HL-60 (cell line): ENCODE data around the gene NACC2.

Experiments
- CTCF ChIP-seq: IDR thresholded peaks from one replicate; pipeline ENCODE4 v1.5.1; 2011; ENCODE audit warnings: low read length, control low read depth, inconsistent platforms; ENCODE audit not compliant: insufficient read depth
- POLR2AphosphoS5 ChIP-seq: IDR thresholded peaks from 2 replicates; pipeline ENCODE4 v1.6.1; 2012; ENCODE audit warnings: low read depth
- REST ChIP-seq: IDR thresholded peaks from 2 replicates; pipeline ENCODE4 v1.6.1; 2012; ENCODE audit warnings: low read depth; ENCODE audit not compliant: insufficient replicate concordance

GRCh38 chr9:135985459-135985774 is 109.7 kb downstream of the NACC2 start:
- TF ChIP-seq REST: no peak
- no peak for TF ChIP-seq CTCF
- no peak for TF ChIP-seq POLR2AphosphoS5
